Spinal cord (tissue), 10 donors: Measurements from ENCODE around the gene FXYD1. TPM values are rescaled to one million over a fixed set of nuclear protein-coding genes. Genes with fewer than 3 reads are reported as not detected.

Source experiments
- DNase-seq, 6 donors: peaks; one replicate each; pipeline versions ENCODE4 v3.0.0 to v3.0.0-alpha.2; 2013 to 2015; ENCODE audit warnings: low spot score in 6 of 6, low read depth in 4 of 6
- H3K27ac ChIP-seq: one replicate; pipeline ENCODE4 v1.5.1; 2013; ENCODE audit warnings: low read depth, low read length, control low read depth
- H3K27me3 ChIP-seq: one replicate; pipeline ENCODE4 v1.6.1; 2013; ENCODE audit warnings: low read length; ENCODE audit not compliant: control insufficient read depth, insufficient read depth
- H3K36me3 ChIP-seq: one replicate; pipeline ENCODE4 v1.6.1; 2013; ENCODE audit warnings: low read length; ENCODE audit not compliant: control insufficient read depth, insufficient read depth
- H3K4me1 ChIP-seq: one replicate; pipeline ENCODE4 v1.6.1; 2013; ENCODE audit warnings: low read length; ENCODE audit not compliant: control insufficient read depth, insufficient read depth
- H3K4me3 ChIP-seq: one replicate; pipeline ENCODE4 v1.5.1; 2013; ENCODE audit warnings: low read depth, low read length, control low read depth
- H3K9me3 ChIP-seq: one replicate; pipeline ENCODE4 v1.6.1; 2013; ENCODE audit warnings: low read length; ENCODE audit not compliant: control insufficient read depth, insufficient read depth
- WGBS: methylation state at CpG from one replicate; pipeline ENCODE4 v1.1.5; 2013; ENCODE audit warnings: missing lambda C conversion rate; ENCODE audit not compliant: insufficient coverage; 5-methylcytosine and 5-hydroxymethylcytosine counted together
- polyA plus RNA-seq, 2 donors: library from polyadenylated mRNA; unstranded; fragments of 120-200 nt; gene quantifications; one replicate each; pipeline ENCODE4 v1.2.1, GENCODE V29; 2013; ENCODE audit not compliant: insufficient read length in 2 of 2
- small RNA-seq: library from RNA; depleted of rRNA; stranded (forward); fragments of <200 nt; gene quantifications from one replicate; pipeline ENCODE3, GENCODE V24; 2014; ENCODE audit warnings: low replicate concordance
- total RNA-seq, 2 donors: library from RNA; depleted of rRNA in 1 of 2; stranded (reverse); fragments of 120-200 nt in 1 of 2; fragments of >200 nt in 1 of 2; gene quantifications; one replicate each; pipeline versions ENCODE4 v1.2.3 to v1.2.4, GENCODE V29; 2013 to 2014
- donor health status: healthy.

The FXYD1 gene
- total and polyA plus RNA-seq, 4 donors, result 20.4 to 104 (median 48.1) TPM

DNA sequence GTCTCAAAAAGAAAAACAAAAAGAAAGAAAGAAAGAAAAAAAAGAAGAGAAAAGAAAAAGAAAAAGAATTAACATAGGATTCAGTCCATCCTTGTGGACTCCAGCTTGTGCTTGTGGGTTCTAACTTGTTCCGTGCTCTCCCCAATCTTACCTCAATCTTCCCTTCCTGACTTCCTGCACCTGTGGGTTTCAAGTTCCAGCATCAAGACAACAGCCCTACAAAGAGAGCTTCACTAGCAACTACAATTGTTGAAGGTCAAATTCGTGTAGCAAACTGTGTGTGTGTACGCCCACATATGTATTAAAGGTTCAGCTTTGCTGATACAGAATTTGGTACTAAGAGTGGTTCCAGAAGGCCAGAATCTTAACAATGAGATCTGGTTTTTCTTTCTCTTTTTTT is 41.2 kb downstream of the FXYD1 start:
- WGBS, result no CpG with 5 or more reads among the region's 3 CpGs
- DNase-seq, result no peak
- H3K27ac ChIP-seq, result no peak overlapping the region
- no peak overlapping the region for H3K4me3 ChIP-seq
- H3K27me3 ChIP-seq, result no peaks in the 10 kb centered on the region
- no peaks in the 10 kb centered on the region for H3K4me1 ChIP-seq
- no peaks in the 10 kb centered on the region for H3K9me3 ChIP-seq
- H3K36me3 ChIP-seq, result no peaks in the 10 kb centered on the region

DNA sequence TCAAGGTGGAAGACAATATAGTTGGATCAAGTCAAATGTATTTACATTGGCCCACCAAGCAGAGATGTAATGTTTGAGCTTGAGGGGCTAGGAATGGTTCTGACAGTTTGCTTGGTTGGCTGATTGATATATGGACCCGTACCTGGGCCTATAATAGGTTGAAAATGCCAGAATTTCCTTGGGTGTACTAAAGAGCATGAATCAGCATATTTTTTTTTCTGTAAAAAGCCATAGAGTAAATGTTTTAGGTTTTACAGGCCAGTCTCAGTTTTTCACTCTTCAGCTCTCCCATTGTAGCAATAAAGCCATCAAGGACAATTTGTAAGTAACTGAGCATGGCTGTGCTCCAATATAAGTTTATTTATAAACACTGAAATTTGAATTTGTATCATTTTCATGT is 42.8 kb downstream of the FXYD1 start:
- Histone ChIP-seq H3K36me3 (no peaks in the 10 kb centered on the region), H3K27ac (no peak overlapping the region), H3K4me1 (no peaks in the 10 kb centered on the region), H3K4me3 (no peak overlapping the region), H3K9me3 (no peaks in the 10 kb centered on the region), H3K27me3 (no peaks in the 10 kb centered on the region)
- no peak for DNase-seq
- 50% methylated on average over 1 of the region's 1 CpG for WGBS

DNA sequence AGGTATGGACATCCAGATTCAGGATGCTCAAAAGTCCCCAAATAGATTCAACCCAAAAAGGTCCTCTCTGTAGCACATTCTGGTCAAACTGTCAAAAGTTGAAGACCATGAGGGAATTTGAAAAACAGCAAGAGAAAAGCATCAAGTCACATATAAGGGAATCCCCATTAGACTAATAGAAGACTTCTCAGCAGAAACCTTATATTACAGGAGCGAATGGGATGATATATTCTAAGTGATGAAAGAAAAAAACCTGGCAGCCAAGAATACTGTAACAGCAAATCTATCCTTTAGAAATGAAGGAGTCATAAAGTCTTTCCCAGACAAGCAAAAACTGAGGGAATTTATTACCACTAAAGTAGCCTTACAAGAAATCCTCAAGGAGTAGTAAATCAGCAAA is 45.6 kb downstream of the FXYD1 start:
- H3K27me3 ChIP-seq, result no peaks in the 10 kb centered on the region
- H3K4me3 ChIP-seq, result no peak overlapping the region
- no peaks in the 10 kb centered on the region for H3K4me1 ChIP-seq
- no peaks in the 10 kb centered on the region for H3K9me3 ChIP-seq
- no peak for DNase-seq
- no CpG with 5 or more reads among the region's 1 CpG for WGBS
- H3K27ac ChIP-seq, result no peak overlapping the region
- no peaks in the 10 kb centered on the region for H3K36me3 ChIP-seq

DNA sequence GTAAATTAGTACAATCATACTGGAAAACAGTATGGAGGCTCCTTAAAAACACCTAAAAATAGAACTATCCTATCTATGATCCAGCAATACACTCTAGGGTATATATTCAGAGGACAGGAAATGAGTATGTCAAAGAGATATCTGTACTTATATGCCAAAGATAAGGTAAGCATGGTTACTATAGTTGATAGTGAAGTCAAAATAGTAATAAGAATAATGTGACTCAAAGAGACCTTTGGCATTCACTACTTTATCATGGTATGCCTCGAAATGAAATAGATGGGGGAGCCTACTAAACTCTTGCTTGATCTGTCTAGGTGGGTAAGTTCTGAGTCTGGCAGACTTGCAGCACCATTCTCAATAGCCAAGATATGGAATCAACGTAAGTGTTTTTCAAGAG is 46.3 kb downstream of the FXYD1 start:
- DNase-seq, result no peak
- Histone ChIP-seq H3K27me3 (no peaks in the 10 kb centered on the region), H3K4me1 (no peaks in the 10 kb centered on the region), H3K9me3 (no peaks in the 10 kb centered on the region), H3K36me3 (no peaks in the 10 kb centered on the region), H3K27ac (no peak overlapping the region), H3K4me3 (no peak overlapping the region)
- WGBS, result 80% methylated on average over 1 of the region's 2 CpGs

Small RNAs within 50 kb of the gene (small RNA-seq; reads per million reads assigned to genes)
- not detected for gene AC020907.2

Other genes with a start within 250 kb of the FXYD1 start
- 1 to 10 TPM; 7.5 to 7.7 TPM for gene ZNF30, start 211.9 kb upstream of the FXYD1 start, total RNA-seq
- gene ZNF30, start 211.9 kb upstream of the FXYD1 start, polyA plus RNA-seq, result 10 to 100 TPM; 11.4 to 11.7 TPM
- 10 to 100 TPM; 10.3 to 10.4 TPM for gene ZNF792, start 174.6 kb upstream of the FXYD1 start, total RNA-seq
- gene ZNF792, start 174.6 kb upstream of the FXYD1 start, polyA plus RNA-seq, result 1 to 10 TPM; 2.9 to 3.8 TPM
- 10 to 100 TPM; 29.6 to 36.2 TPM for gene GRAMD1A, start 138.5 kb upstream of the FXYD1 start, total RNA-seq
- gene GRAMD1A, start 138.5 kb upstream of the FXYD1 start, polyA plus RNA-seq, result 100 to 1,000 TPM in 1 of 2 donors, 10 to 100 TPM in 1; 92.5 to 111 TPM
- 10 to 100 TPM in 1 of 2 donors, 1 to 10 TPM in 1; 5.8 to 17.2 TPM for gene SCN1B, start 108.4 kb upstream of the FXYD1 start, total RNA-seq
- 10 to 100 TPM; 16.1 to 24.0 TPM for gene SCN1B, start 108.4 kb upstream of the FXYD1 start, polyA plus RNA-seq
- gene HPN, start 97.1 kb upstream of the FXYD1 start, total RNA-seq, result under 1 TPM; 0.20 to 0.50 TPM
- gene HPN, start 97.1 kb upstream of the FXYD1 start, polyA plus RNA-seq, result 1 to 10 TPM; 1.1 to 1.4 TPM
- 1 to 10 TPM in 1 of 2 donors, under 1 TPM in 1; 0.40 to 2.6 TPM for gene FXYD3, start 23.0 kb upstream of the FXYD1 start, total RNA-seq
- 1 to 10 TPM in 1 of 2 donors, under 1 TPM in 1; 0.49 to 1.7 TPM for gene FXYD3, start 23.0 kb upstream of the FXYD1 start, polyA plus RNA-seq
- gene LGI4, start 3.8 kb upstream of the FXYD1 start, total RNA-seq, result 10 to 100 TPM; 10.9 to 18.5 TPM
- gene LGI4, start 3.8 kb upstream of the FXYD1 start, polyA plus RNA-seq, result 10 to 100 TPM; 21.4 to 37.5 TPM
- gene FXYD7, start 4.4 kb downstream of the FXYD1 start, total RNA-seq, result 10 to 100 TPM; 12.1 to 34.3 TPM
- 100 to 1,000 TPM; 279 to 281 TPM for gene FXYD7, start 4.4 kb downstream of the FXYD1 start, polyA plus RNA-seq
- gene FXYD5, start 15.9 kb downstream of the FXYD1 start, total RNA-seq, result 10 to 100 TPM; 11.0 to 52.5 TPM
- gene FXYD5, start 15.9 kb downstream of the FXYD1 start, polyA plus RNA-seq, result 10 to 100 TPM in 1 of 2 donors, 1 to 10 TPM in 1; 9.3 to 32.5 TPM
- not detected for gene FAM187B, start 89.9 kb downstream of the FXYD1 start, total RNA-seq
- gene FAM187B, start 89.9 kb downstream of the FXYD1 start, polyA plus RNA-seq, result not detected
- 10 to 100 TPM in 1 of 2 donors, 1 to 10 TPM in 1; 2.0 to 29.4 TPM for gene LSR, start 110.2 kb downstream of the FXYD1 start, total RNA-seq
- 10 to 100 TPM; 21.3 to 25.4 TPM for gene LSR, start 110.2 kb downstream of the FXYD1 start, polyA plus RNA-seq
- gene USF2, start 130.1 kb downstream of the FXYD1 start, total RNA-seq, result 10 to 100 TPM; 37.2 to 89.6 TPM
- 100 to 1,000 TPM; 235 to 258 TPM for gene USF2, start 130.1 kb downstream of the FXYD1 start, polyA plus RNA-seq
- under 1 TPM in 1 of 2 donors, not detected in 1; 0.40 TPM for gene HAMP, start 143.7 kb downstream of the FXYD1 start, total RNA-seq
- under 1 TPM; 0.35 to 0.67 TPM for gene HAMP, start 143.7 kb downstream of the FXYD1 start, polyA plus RNA-seq
- gene MAG, start 153.3 kb downstream of the FXYD1 start, total RNA-seq, result 100 to 1,000 TPM in 1 of 2 donors, 10 to 100 TPM in 1; 83.5 to 215 TPM
- 100 to 1,000 TPM; 249 to 261 TPM for gene MAG, start 153.3 kb downstream of the FXYD1 start, polyA plus RNA-seq
- 10 to 100 TPM in 1 of 2 donors, 1 to 10 TPM in 1; 9.4 to 13.5 TPM for gene CD22, start 190.4 kb downstream of the FXYD1 start, total RNA-seq
- 10 to 100 TPM; 24.2 to 39.4 TPM for gene CD22, start 190.4 kb downstream of the FXYD1 start, polyA plus RNA-seq
- gene FFAR1, start 209.1 kb downstream of the FXYD1 start, total RNA-seq, result under 1 TPM in 1 of 2 donors, not detected in 1; 0.06 TPM
- gene FFAR1, start 209.1 kb downstream of the FXYD1 start, polyA plus RNA-seq, result under 1 TPM; 0.70 to 0.83 TPM
- gene FFAR3, start 219.6 kb downstream of the FXYD1 start, total RNA-seq, result under 1 TPM; 0.10 to 0.11 TPM
- not detected for gene FFAR3, start 219.6 kb downstream of the FXYD1 start, polyA plus RNA-seq
- gene GPR42, start 232.2 kb downstream of the FXYD1 start, total RNA-seq, result not detected
- under 1 TPM in 1 of 2 donors, not detected in 1; 0.14 TPM for gene GPR42, start 232.2 kb downstream of the FXYD1 start, polyA plus RNA-seq